Vagina (tissue), 2 donors: ENCODE data around the gene PODN. TPM values are rescaled to one million over a fixed set of nuclear protein-coding genes. Genes with fewer than 3 reads are reported as not detected.

ENCODE experiments used
- DNase-seq, 2 donors: peaks; one replicate each; pipeline ENCODE4 v3.0.0-alpha.2; 2017; ENCODE audit errors: extremely low spot score in 2 of 2
- H3K27ac ChIP-seq: fragments of 200-600 bp; sonication (generic); one replicate; pipeline ENCODE4 v1.5.1; 2019
- H3K27me3 ChIP-seq: fragments of 200-600 bp; sonication (generic); one replicate; pipeline ENCODE4 v1.5.1; 2019
- H3K36me3 ChIP-seq, 2 donors: fragments of 200-600 bp; sonication (generic); one replicate each; pipeline ENCODE4 v1.5.1; 2017 to 2019
- H3K4me1 ChIP-seq: fragments of 200-600 bp; sonication (generic); one replicate; pipeline ENCODE4 v1.5.1; 2019
- H3K4me3 ChIP-seq, 2 donors: fragments of 200-600 bp; sonication (generic); 1 replicate in 1 of 2; 2 replicates in 1 of 2; pipeline ENCODE4 v1.5.1; 2016 to 2019
- H3K9me3 ChIP-seq: fragments of 200-600 bp; sonication (generic); one replicate; pipeline ENCODE4 v1.5.1; 2019
- CTCF ChIP-seq, 3 experiments: fragments of 450-650 bp in 2 of 3; fragments of 200-600 bp in 1 of 3; sonication (generic) in 1 of 3; IDR thresholded peaks; one replicate each; pipeline ENCODE4 v1.5.1; 2017 to 2019; ENCODE audit warnings: antibody characterized with exemption in 3 of 3, mild to moderate bottlenecking in 2 of 3, moderate library complexity in 2 of 3
- POLR2A ChIP-seq, 2 donors: fragments of 450-650 bp; IDR thresholded peaks; one replicate each; pipeline ENCODE4 v1.6.1; 2017; ENCODE audit warnings: antibody characterized with exemption in 2 of 2, mild to moderate bottlenecking in 2 of 2, moderate library complexity in 2 of 2
- POLR2AphosphoS5 ChIP-seq, 2 donors: sonication (generic); formaldehyde crosslinking; IDR thresholded peaks; one replicate each; pipeline ENCODE4 v1.9.0; 2017; ENCODE audit warnings: antibody characterized with exemption in 2 of 2, mild to moderate bottlenecking in 2 of 2, low read depth in 1 of 2; ENCODE audit not compliant: insufficient read depth in 1 of 2
- intact Hi-C: fragments of 100-400 bp; cut with DNase I; formaldehyde crosslinking; loops from one replicate; pipeline ENCODE4 v1.15.1; 2023
- total RNA-seq: library from RNA; depleted of rRNA; stranded (reverse); fragments of >200 nt; gene quantifications from one replicate; pipeline ENCODE4 v1.2.3, GENCODE V29; 2016

PODN gene
- total RNA-seq, 1 donor from 2014 or later, result 207 TPM

- no peak for DNase-seq
- no peaks in the 10 kb centered on the region for H3K36me3 ChIP-seq
- H3K27me3 ChIP-seq, result no peaks in the 10 kb centered on the region
- no peak overlapping the region for H3K4me3 ChIP-seq
- H3K9me3 ChIP-seq, result no peaks in the 10 kb centered on the region
- H3K4me1 ChIP-seq, result peaks cover 41% of the 10 kb centered on the region
- intact Hi-C loops, result no loop called here
- TF ChIP-seq POLR2A (IDR thresholded peaks at IDR 0.05) (no peak), CTCF (IDR thresholded peaks at IDR 0.05) (no peak), POLR2AphosphoS5 (IDR thresholded peaks at IDR 0.05; ENCODE audit: insufficient read depth in 1 of 2, low read depth in 1 of 2) (no peak)
- H3K27ac ChIP-seq, result peak overlapping the region; percentile 86
Measured at GRCh38 chr1:53112271-53112774, 50.3 kb downstream of the PODN start.

- TF ChIP-seq POLR2A (IDR thresholded peaks at IDR 0.05) (no peak), POLR2AphosphoS5 (IDR thresholded peaks at IDR 0.05; ENCODE audit: insufficient read depth in 1 of 2, low read depth in 1 of 2) (no peak), CTCF (IDR thresholded peaks at IDR 0.05) (no peak)
- H3K9me3 ChIP-seq, result no peaks in the 10 kb centered on the region
- no peaks in the 10 kb centered on the region for H3K36me3 ChIP-seq
- no peak overlapping the region for H3K4me3 ChIP-seq
- peaks cover 41% of the 10 kb centered on the region for H3K4me1 ChIP-seq
- DNase-seq, result no peak
- intact Hi-C loops, result no loop called here
- H3K27me3 ChIP-seq, result no peaks in the 10 kb centered on the region
- H3K27ac ChIP-seq, result peak overlapping the region; percentile 86
Measured at GRCh38 chr1:53112861-53113260, 50.8 kb downstream of the PODN start.

- Histone ChIP-seq H3K27me3 (no peaks in the 10 kb centered on the region), H3K9me3 (no peaks in the 10 kb centered on the region), H3K27ac (no peak overlapping the region), H3K4me1 (peaks cover 30% of the 10 kb centered on the region), H3K36me3 (no peaks in the 10 kb centered on the region), H3K4me3 (no peak overlapping the region)
- DNase-seq, result no peak
- no peak for TF ChIP-seq POLR2AphosphoS5 (IDR thresholded peaks at IDR 0.05; ENCODE audit: insufficient read depth in 1 of 2, low read depth in 1 of 2)
- TF ChIP-seq POLR2A (IDR thresholded peaks at IDR 0.05), result no peak
- no peak for TF ChIP-seq CTCF (IDR thresholded peaks at IDR 0.05)
- intact Hi-C loops, result no loop called here
Measured at GRCh38 chr1:53114090-53114489, 52.1 kb downstream of the PODN start.

GRCh38 chr1:53114581-53115400, 52.8 kb downstream of the PODN start:
- H3K27me3 ChIP-seq, result no peaks in the 10 kb centered on the region
- DNase-seq, result no peak
- TF ChIP-seq POLR2A (IDR thresholded peaks at IDR 0.05), result no peak
- no peak for TF ChIP-seq CTCF (IDR thresholded peaks at IDR 0.05)
- TF ChIP-seq POLR2AphosphoS5 (IDR thresholded peaks at IDR 0.05; ENCODE audit: insufficient read depth in 1 of 2, low read depth in 1 of 2), result no peak
- no peaks in the 10 kb centered on the region for H3K9me3 ChIP-seq
- H3K36me3 ChIP-seq, result no peaks in the 10 kb centered on the region
- peaks cover 22% of the 10 kb centered on the region for H3K4me1 ChIP-seq
- H3K27ac ChIP-seq, result no peak overlapping the region
- no peak overlapping the region for H3K4me3 ChIP-seq
- intact Hi-C loops, result no loop called here
